SU-DHL-6 (cell line): ENCODE data around the gene DHX35.

Source experiments
- H2AFZ ChIP-seq: fragments of 200-600 bp; sonication (generic); 2 replicates; pipeline ENCODE4 v1.6.1; 2014; ENCODE audit warnings: low read depth, mild to moderate bottlenecking, moderate library complexity, mixed read lengths, antibody characterized with exemption, low read length; ENCODE audit not compliant: severe bottlenecking
- H3F3A ChIP-seq: fragments of 200-600 bp; shearing (Covaris generic); 2 replicates; pipeline ENCODE4 v1.6.0; 2016; ENCODE audit warnings: antibody characterized with exemption, mild to moderate bottlenecking; ENCODE audit not compliant: insufficient read depth
- H3K27ac ChIP-seq: fragments of 200-600 bp; sonication (generic); 2 replicates; pipeline ENCODE4 v1.5.1; 2016; ENCODE audit warnings: low read depth, mild to moderate bottlenecking, low read length, moderate library complexity, mixed read lengths
- H3K27me3 ChIP-seq: fragments of 200-600 bp; sonication (generic), shearing (Covaris generic); 2 replicates; pipeline ENCODE4 v1.6.0; 2014; ENCODE audit warnings: mild to moderate bottlenecking, low read length
- H3K36me3 ChIP-seq: fragments of 200-600 bp; sonication (generic); 2 replicates; pipeline ENCODE4 v1.6.1; 2014; ENCODE audit warnings: mild to moderate bottlenecking, low read length, mixed read lengths
- H3K4me2 ChIP-seq: fragments of 300-600, 200-600 bp; shearing (Covaris generic), sonication (generic); 2 replicates; pipeline ENCODE4 v1.6.0; 2014; ENCODE audit warnings: low read length, low read depth, mild to moderate bottlenecking; ENCODE audit not compliant: poor library complexity, severe bottlenecking
- H3K4me3 ChIP-seq: fragments of 200-600 bp; sonication (generic); 2 replicates; pipeline ENCODE4 v1.5.1; 2014; ENCODE audit warnings: antibody characterized with exemption, low read length, mild to moderate bottlenecking, mixed read lengths; ENCODE audit not compliant: insufficient read depth, poor library complexity, severe bottlenecking
- H3K79me2 ChIP-seq: fragments of 200-600 bp; sonication (generic); 2 replicates; pipeline ENCODE4 v1.6.1; 2014; ENCODE audit warnings: mild to moderate bottlenecking, low read length, moderate library complexity; ENCODE audit not compliant: insufficient read depth
- H3K9ac ChIP-seq: fragments of 200-600 bp; sonication (generic); 2 replicates; pipeline ENCODE4 v1.7.0; 2014; ENCODE audit warnings: mild to moderate bottlenecking, low read length
- H3K9me2 ChIP-seq: fragments of 200-600 bp; sonication (generic); replicated peaks from 2 replicates; pipeline ENCODE4 v1.6.1; 2014; ENCODE audit warnings: low read length; ENCODE audit not compliant: insufficient read depth
- H3K9me3 ChIP-seq: fragments of 200-600 bp; sonication (generic); 2 replicates; pipeline ENCODE4 v1.6.1; 2014; ENCODE audit warnings: low read length, mixed read lengths; ENCODE audit not compliant: insufficient read depth
- H4K20me1 ChIP-seq: fragments of 200-600 bp; sonication (generic); 2 replicates; pipeline ENCODE4 v1.6.1; 2014; ENCODE audit warnings: low read depth, mild to moderate bottlenecking, antibody characterized with exemption, low read length, moderate library complexity, mixed read lengths
- CTCF ChIP-seq: fragments of 200-600 bp; sonication (generic); IDR thresholded peaks from one replicate; pipeline ENCODE4 v1.5.1; 2017; ENCODE audit warnings: antibody characterized with exemption, mild to moderate bottlenecking, low read length, moderate library complexity; ENCODE audit not compliant: insufficient read depth, poor library complexity, severe bottlenecking
- EZH2phosphoT487 ChIP-seq: fragments of 200-600 bp; sonication (generic), shearing (Covaris generic); conservative IDR thresholded peaks from 2 replicates; pipeline ENCODE4 v1.6.1; 2018; ENCODE audit warnings: mild to moderate bottlenecking, antibody characterized with exemption, low read length, moderate library complexity, mixed read lengths

The DHX35 gene

DNA sequence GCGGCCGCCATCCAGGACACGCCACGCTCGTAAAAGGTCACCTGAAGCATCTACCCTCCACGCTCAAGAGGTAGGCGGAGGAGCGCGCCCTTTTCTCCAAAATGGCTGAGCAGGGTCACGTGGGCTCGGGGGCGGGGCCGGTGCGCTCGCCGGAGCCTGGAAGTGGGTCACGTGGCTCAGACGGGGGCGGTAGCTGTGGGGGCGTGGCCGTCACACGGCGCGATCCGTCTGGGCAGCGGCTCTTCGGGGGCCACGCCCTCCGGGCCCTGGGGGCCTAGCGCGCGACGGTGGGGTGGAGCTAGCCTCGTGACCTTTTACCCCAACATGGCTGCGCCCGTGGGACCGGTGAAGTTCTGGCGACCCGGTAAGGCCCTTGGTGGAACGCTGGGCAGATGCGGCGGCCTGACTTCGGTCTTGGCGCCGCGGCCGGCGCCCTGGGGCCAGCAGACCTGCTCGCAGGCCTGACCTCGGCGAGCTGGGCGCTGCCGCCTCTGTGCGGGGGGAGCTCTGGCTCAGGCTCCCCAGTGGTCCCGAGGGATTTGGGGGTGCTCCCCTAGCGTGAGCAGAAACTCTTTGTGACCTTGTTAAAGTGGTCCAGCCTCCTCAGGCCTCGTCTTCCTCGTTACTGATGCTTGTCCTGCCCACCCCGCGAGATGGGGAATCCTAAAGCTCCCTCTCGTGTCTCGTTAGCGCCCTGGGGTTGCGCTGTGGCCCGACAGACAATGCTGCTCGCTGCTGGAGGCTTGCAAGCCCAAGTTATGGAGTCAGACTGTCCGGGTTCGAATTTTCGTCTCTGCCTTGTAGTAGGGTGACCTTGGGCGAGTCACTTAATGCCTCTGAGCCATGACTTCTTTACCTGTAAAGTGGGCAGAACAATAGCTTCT is at the start of gene DHX35:
DHX35 (plus strand) TSS at position 301 of the 884 bp plus-strand sequence; CDS start at position 325, 24 bp downstream.
- H3K36me3 ChIP-seq: no peaks in the 10 kb centered on the region
- H3K4me3 ChIP-seq: peak within 1 kb of the TSS; percentile 88
- no peaks in the 10 kb centered on the region for H3K27me3 ChIP-seq
- peaks cover 54% of the 10 kb centered on the region for H3K79me2 ChIP-seq
- no peak for TF ChIP-seq EZH2phosphoT487
- TF ChIP-seq CTCF: peak; percentile 48
- H3K4me2 ChIP-seq: peak within 1 kb of the TSS; percentile 99
- H3F3A ChIP-seq: peaks cover 17% of the 10 kb centered on the region
- H3K9ac ChIP-seq: peak within 1 kb of the TSS; percentile 92
- peak within 1 kb of the TSS; percentile 76 for H3K27ac ChIP-seq
- H4K20me1 ChIP-seq: no peaks in the 10 kb centered on the region
- peak within 1 kb of the TSS; percentile 88 for H2AFZ ChIP-seq
- no peaks in the 10 kb centered on the region for H3K9me2 ChIP-seq
- no peaks in the 10 kb centered on the region for H3K9me3 ChIP-seq

DNA sequence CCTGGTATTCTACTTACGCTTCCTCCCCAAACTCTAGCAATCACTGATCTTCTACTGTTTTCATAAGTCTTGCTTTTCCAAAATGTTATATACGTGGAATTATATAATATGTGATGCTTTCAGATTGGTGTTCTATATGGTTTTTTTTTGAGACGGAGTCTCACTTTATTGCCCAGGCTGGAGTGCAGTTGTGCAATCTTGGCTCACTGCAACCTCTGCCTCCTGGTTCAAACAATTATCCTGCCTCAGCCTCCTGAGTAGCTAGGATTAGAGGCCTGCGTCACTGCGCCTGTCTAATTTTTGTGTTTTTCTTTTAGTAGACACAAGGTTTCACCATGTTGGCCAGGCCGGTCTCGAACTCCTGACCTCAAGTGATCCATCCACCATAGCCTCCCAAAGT is 46.8 kb upstream of the DHX35 start:
- Histone ChIP-seq H3K27ac (no peak overlapping the region), H3K4me3 (no peak overlapping the region), H4K20me1 (no peaks in the 10 kb centered on the region), H3K79me2 (no peaks in the 10 kb centered on the region), H3K36me3 (peaks cover 20% of the 10 kb centered on the region), H3K27me3 (no peaks in the 10 kb centered on the region), H3K4me2 (no peak overlapping the region), H3K9ac (no peak overlapping the region), H3F3A (no peaks in the 10 kb centered on the region), H2AFZ (no peak overlapping the region), H3K9me2 (no peaks in the 10 kb centered on the region), H3K9me3 (no peaks in the 10 kb centered on the region)
- TF ChIP-seq CTCF (no peak), EZH2phosphoT487 (no peak)

- Histone ChIP-seq H4K20me1 (no peaks in the 10 kb centered on the region), H3K36me3 (peaks cover 18% of the 10 kb centered on the region), H3K27me3 (no peaks in the 10 kb centered on the region), H3K9ac (no peak overlapping the region), H3K79me2 (no peaks in the 10 kb centered on the region), H3K4me3 (no peak overlapping the region), H3K4me2 (no peak overlapping the region), H3F3A (no peaks in the 10 kb centered on the region), H3K9me2 (no peaks in the 10 kb centered on the region), H2AFZ (no peak overlapping the region), H3K9me3 (no peaks in the 10 kb centered on the region), H3K27ac (no peak overlapping the region)
- TF ChIP-seq EZH2phosphoT487 (no peak), CTCF (no peak)
These were observed 44.5 kb upstream of the DHX35 start for GRCh38 chr20:38917657-38918056.
